K562 (cell line): ENCODE results near the gene LZTR1. TPM values are rescaled to one million over a fixed set of nuclear protein-coding genes. Genes with fewer than 3 reads are reported as not detected.

Experiments
- ATAC-seq: fragments of 200-7000 bp; cut with Tn5 transposase; 3 replicates; pipeline ENCODE4 v1.9.1; 2020; ENCODE audit warnings: moderate library complexity
- BruUV-seq: library from RNA; stranded (reverse); fragments of 400-500 nt; replicated peaks from 2 replicates; lab custom pipeline; 2021; lab: Mats Ljungman, UMichigan
- CTCF ChIA-PET: fragments of 300-600 bp; formaldehyde crosslinking; extraction: SDS; loops from one replicate; lab custom pipeline; 2021; ENCODE audit warnings: low intra/inter-chr PET ratio; lab: Yijun Ruan, JAX
- POLR2A ChIA-PET: fragments of 300-600, 350-650 bp; sonication (Branson Sonifier 250); formaldehyde crosslinking; extraction: SDS; loops from one replicate; lab custom pipeline; 2021; ENCODE audit warnings: antibody characterized with exemption, inconsistent platforms; lab: Yijun Ruan, JAX
- DNase-seq, 4 experiments: peaks; one replicate each; pipeline versions ENCODE4 v3.0.0 to v3.0.0-alpha.2; 2011 to 2018; ENCODE audit warnings: low spot score in 3 of 4, mixed read lengths in 3 of 4; ENCODE audit errors: extremely low read depth in 1 of 4
- FAIRE-seq: peaks from 2 replicates; lab custom pipeline; 2011; peaks lifted over from hg19 to GRCh38; lab: Jason Lieb, UNC
- H2AFZ ChIP-seq: 2 replicates; pipeline ENCODE4 v1.6.0; 2011; ENCODE audit warnings: low read depth, low read length, control low read depth, inconsistent platforms
- H3K27ac ChIP-seq: fragments of 200-600 bp; 3 replicates; pipeline ENCODE4 v1.8.0; 2011; ENCODE audit warnings: low read depth, mild to moderate bottlenecking, control low read depth, inconsistent platforms, low read length, moderate library complexity, mixed read lengths; ENCODE audit errors: extremely low read depth
- H3K27me3 ChIP-seq, 2 experiments: fragments of 300-600 bp in 1 of 2; 2 replicates in 1 of 2; 3 replicates in 1 of 2; pipeline versions ENCODE4 v1.6.0 to v1.8.0; 2011; ENCODE audit warnings: inconsistent platforms in 2 of 2, low read length in 2 of 2, mild to moderate bottlenecking in 1 of 2, mixed read lengths in 1 of 2, moderate library complexity in 1 of 2; ENCODE audit not compliant: control insufficient read depth in 2 of 2, insufficient read depth in 2 of 2
- H3K36me3 ChIP-seq: fragments of 300-600 bp; 3 replicates; pipeline ENCODE4 v1.8.0; 2011; ENCODE audit warnings: mild to moderate bottlenecking, low read length, inconsistent platforms; ENCODE audit not compliant: control insufficient read depth, insufficient read depth
- H3K4me1 ChIP-seq, 2 experiments: fragments of 200-600 bp in 1 of 2; replicated peaks in 1 of 2; 2 replicates in 1 of 2; 3 replicates in 1 of 2; pipeline versions ENCODE4 v1.5.1 to v1.8.0; 2011; ENCODE audit warnings: inconsistent platforms in 2 of 2, low read length in 2 of 2, mild to moderate bottlenecking in 1 of 2, mixed read lengths in 1 of 2, moderate library complexity in 1 of 2; ENCODE audit not compliant: control insufficient read depth in 2 of 2, insufficient read depth in 2 of 2
- H3K4me2 ChIP-seq: 2 replicates; pipeline ENCODE4 v1.6.1; 2011; ENCODE audit warnings: low read length, control low read depth, inconsistent platforms, mixed read lengths; ENCODE audit not compliant: insufficient read depth
- H3K4me3 ChIP-seq: fragments of 200-600 bp; sonication (generic), shearing (Covaris generic); 2 replicates; pipeline ENCODE4 v1.5.1; 2016; ENCODE audit warnings: control low read depth, inconsistent platforms
- H3K79me2 ChIP-seq: fragments of 200-600 bp; 3 replicates; pipeline ENCODE4 v1.8.0; 2011; ENCODE audit warnings: low read length, inconsistent platforms; ENCODE audit not compliant: control insufficient read depth, insufficient read depth
- H3K9ac ChIP-seq, 2 experiments: 2 replicates each; pipeline versions ENCODE4 v1.6.0 to v1.6.1; 2011; ENCODE audit warnings: low read depth in 2 of 2, low read length in 2 of 2, control low read depth in 1 of 2, inconsistent platforms in 1 of 2, mild to moderate bottlenecking in 1 of 2, mixed read lengths in 1 of 2; ENCODE audit not compliant: insufficient read depth in 1 of 2
- H3K9me1 ChIP-seq: one replicate; pipeline ENCODE4 v1.6.0; 2011; ENCODE audit warnings: inconsistent platforms, mild to moderate bottlenecking, low read length, moderate library complexity; ENCODE audit not compliant: control insufficient read depth, insufficient read depth
- H3K9me3 ChIP-seq: replicated peaks from 2 replicates; pipeline ENCODE4 v1.5.1; 2011; ENCODE audit warnings: low read depth, low read length, inconsistent platforms; ENCODE audit not compliant: control insufficient read depth, insufficient read depth
- H4K20me1 ChIP-seq: replicated peaks from 2 replicates; pipeline ENCODE4 v1.6.1; 2011; ENCODE audit warnings: low read length, inconsistent platforms, mixed read lengths; ENCODE audit not compliant: control insufficient read depth, insufficient read depth
- BHLHE40 ChIP-seq: IDR thresholded peaks from 2 replicates; pipeline ENCODE4 v1.6.1; 2011; ENCODE audit warnings: low read length, improper control_type of control experiment
- ETV6 ChIP-seq, 3 experiments: fragments of 150-350 bp in 1 of 3; sonication (generic) in 1 of 3; formaldehyde crosslinking in 1 of 3; IDR thresholded peaks; 2 replicates each; pipeline versions ENCODE4 v1.6.1 to v1.8.0; 2014 to 2022; ENCODE audit warnings: borderline replicate concordance in 2 of 3, low read depth in 2 of 3, antibody characterized with exemption in 1 of 3, low read length in 1 of 3, mild to moderate bottlenecking in 1 of 3, missing genetic modification reagents in 1 of 3
- KDM2B ChIP-seq: fragments of 250-450 bp; sonication (Bioruptor Pico); IDR thresholded peaks from 2 replicates; pipeline ENCODE4 v1.8.0; 2021; ENCODE audit warnings: mild to moderate bottlenecking, moderate library complexity
- KLF10 ChIP-seq: fragments of 250-450 bp; sonication (Bioruptor Pico); IDR thresholded peaks from 2 replicates; pipeline ENCODE4 v1.6.1; 2021; ENCODE audit warnings: matching md5 sums
- MAZ ChIP-seq, 2 experiments: fragments of 450-650 bp in 1 of 2; sonication (generic) in 1 of 2; formaldehyde crosslinking; IDR thresholded peaks in 1 of 2; conservative IDR thresholded peaks in 1 of 2; 2 replicates each; pipeline versions ENCODE4 v1.4.0 to v1.5.0; 2020; ENCODE audit warnings: mild to moderate bottlenecking in 1 of 2, missing genetic modification reagents in 1 of 2
- RERE ChIP-seq: sonication (generic); formaldehyde crosslinking; IDR thresholded peaks from 2 replicates; pipeline ENCODE4 v1.8.0; 2023; ENCODE audit warnings: missing genetic modification reagents, mild to moderate bottlenecking, borderline replicate concordance
- STAG1 ChIP-seq: sonication (generic); formaldehyde crosslinking; IDR thresholded peaks from 2 replicates; pipeline ENCODE4 v1.5.0; 2020; ENCODE audit warnings: missing genetic modification reagents, borderline replicate concordance
- ZNF143 ChIP-seq: sonication (generic); formaldehyde crosslinking; IDR thresholded peaks from 2 replicates; pipeline ENCODE4 v1.9.0; 2022; ENCODE audit warnings: mild to moderate bottlenecking, missing genetic modification reagents
- ZNF740 ChIP-seq, 3 experiments: fragments of 200-800 bp in 1 of 3; sonication (Bioruptor generic) in 1 of 3; sonication (generic) in 1 of 3; formaldehyde crosslinking in 1 of 3; IDR thresholded peaks; 2 replicates each; pipeline versions ENCODE4 v1.6.1 to v1.8.0; 2016 to 2022; ENCODE audit warnings: mild to moderate bottlenecking in 2 of 3, missing compliant biosample characterization in 2 of 3, missing genetic modification characterization in 2 of 3, missing genetic modification reagents in 1 of 3
- WGBS: fragments of 100-300 bp; shearing (Covaris generic); methylation state at CpG from one replicate; pipeline ENCODE4 v1.1.6; 2016; ENCODE audit warnings: low coverage, mixed read lengths; ENCODE audit not compliant: insufficient coverage; ENCODE audit errors: missing lambda C conversion rate; 5-methylcytosine and 5-hydroxymethylcytosine counted together
- in situ Hi-C: fragments of 300-500 bp; cut with MboI; formaldehyde crosslinking; loops from 4 replicates; pipeline ENCODE4 v1.15.0; 2018; ENCODE audit warnings: inconsistent platforms, mixed read lengths
- intact Hi-C: fragments of 100-400 bp; cut with micrococcal nuclease; formaldehyde crosslinking; loops from 2 replicates; pipeline ENCODE4 v1.14.2; 2022
- polyA plus RNA-seq, 8 experiments: library from polyadenylated mRNA; depleted of rRNA in 4 of 8; stranded (reverse) in 5 of 8; unstranded in 3 of 8; fragments of >200 nt; fragmentation: Nextera tagmentation in 2 of 8; fragmentation: Illumina TruSeq in 1 of 8; extraction: Ambion mirVana in 2 of 8; extraction: Trizol in 1 of 8; gene quantifications; 2 replicates each; pipeline versions ENCODE4 v1.2.1 to v1.2.3, GENCODE V29; 2011 to 2014; ENCODE audit warnings: inconsistent platforms in 1 of 8, missing spikeins in 1 of 8
- total RNA-seq, 7 experiments: library from RNA; depleted of rRNA in 6 of 7; stranded (reverse); fragments of >200 nt in 6 of 7; fragmentation: Illumina TruSeq in 2 of 7; extraction: Trizol in 2 of 7; gene quantifications; 2 replicates each; pipeline versions ENCODE4 v1.2.1 to v1.2.3, GENCODE V29; 2011 to 2021; ENCODE audit warnings: low replicate concordance in 1 of 7
- TF ChIP-seq, protein P1 (sequence below): sonication (generic); formaldehyde crosslinking; IDR thresholded peaks from 2 replicates; pipeline ENCODE4 v1.8.0; 2022; ENCODE audit warnings: mild to moderate bottlenecking, missing genetic modification reagents

The LZTR1 gene
- total and polyA plus RNA-seq, 9 of the 15 experiments (the other 6 are each of a cell fraction or from before 2014, with no cell fraction given) = 2.2 to 135 (median 63.0) TPM

DNA sequence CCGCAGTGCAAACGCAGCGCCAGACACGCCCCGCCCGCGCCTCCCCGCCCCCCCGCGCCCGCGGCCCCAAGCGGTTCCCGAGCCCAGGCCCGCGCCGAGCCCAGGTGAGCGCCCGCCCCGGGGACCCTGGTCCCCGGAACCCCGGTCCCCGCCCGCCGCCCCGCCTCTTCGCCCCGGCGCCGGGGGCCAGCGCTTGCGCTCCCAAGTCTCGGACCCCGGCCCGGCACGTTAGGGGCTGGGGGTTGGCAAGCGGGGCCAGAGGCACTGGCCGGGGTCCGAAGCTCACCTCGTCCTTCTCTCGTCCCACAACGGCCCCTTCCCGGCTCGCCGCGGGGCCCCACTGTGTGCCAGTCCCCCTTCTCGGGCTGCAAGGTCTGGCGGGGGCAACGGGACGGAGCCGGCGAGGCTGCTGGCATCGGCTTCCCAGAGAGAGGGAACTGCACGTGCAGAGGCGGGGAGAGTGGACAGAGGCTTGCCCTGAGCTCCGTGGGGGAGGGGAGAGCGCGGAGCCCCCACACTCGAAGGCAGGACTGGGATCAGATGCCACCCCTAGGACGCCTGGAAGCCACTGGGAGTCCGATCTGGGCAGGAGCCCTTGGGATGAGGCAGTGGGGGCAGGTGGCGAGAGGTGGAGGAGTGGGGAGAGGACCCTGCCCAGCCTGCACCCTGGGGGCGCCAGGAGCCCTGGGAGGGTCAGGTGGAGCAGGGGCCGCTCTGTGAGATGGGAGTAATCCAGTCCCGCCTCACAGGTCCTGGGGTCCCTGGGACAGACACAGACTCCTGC lies 16.8 kb upstream of the LZTR1 start:
- ChIA-PET CTCF (interaction anchor here (1.1 kb wide), 1 partner anchor 138 kb away, joined by 5 read pairs; no protein-coding TSS in a partner anchor), POLR2A (interaction anchor here (0.7 to 64.4 kb wide), 6 partner anchors 9 to 858 kb away, joined by 3 to 1556 read pairs (median 6); partner anchors contain the start of genes CRKL and LZTR1)
- in situ Hi-C loops = loop anchor here (25.0 kb wide), 1 partner anchor 172 kb away; no protein-coding TSS in a partner anchor
- Histone ChIP-seq H3K27me3 (peaks cover 11 to 38% of the 10 kb centered on the region in 2 experiments; a peak in 4 of 5 replicates), H3K9me3 (no peaks in the 10 kb centered on the region), H3K4me3 (no peak overlapping the region), H3K27ac (no peak overlapping the region), H4K20me1 (peaks cover 40% of the 10 kb centered on the region), H2AFZ (peak overlapping the region; percentile 6; the same call in 1 of the 2 replicates), H3K36me3 (no peaks in the 10 kb centered on the region), H3K9me1 (no peaks in the 10 kb centered on the region), H3K4me2 (no peak overlapping the region), H3K9ac (peak overlapping the region in 1 of 2 experiments; percentile 79; a peak in 2 of 4 replicates), H3K4me1 (peaks cover 0 to 40% of the 10 kb centered on the region in 2 experiments; a peak in 3 of 5 replicates), H3K79me2 (no peaks in the 10 kb centered on the region)
- FAIRE-seq = no peak
- 16% methylated on average over 59 of the region's 65 CpGs for WGBS
- no peak for ATAC-seq
- DNase-seq = peak in 3 of 4 experiments; percentile 65 to 97 (median 97)
- BruUV-seq = no TSS peak
- intact Hi-C loops = loop anchor here (2.0 kb wide), 1 partner anchor 70 kb away; no protein-coding TSS in a partner anchor
- TF ChIP-seq KDM2B (CRISPR knock-in tag) = peak; percentile 17
- no peak for TF ChIP-seq KLF10
- peak; percentile 87 for TF ChIP-seq BHLHE40
- 0 out of 2 replicates have a peak, but pooled peaks have one; percentile 74 for TF ChIP-seq RERE (CRISPR knock-in tag)
- TF ChIP-seq ZNF740 (CRISPR knock-in tag; IDR thresholded peaks at IDR 0.05) = no peak
- TF ChIP-seq ZNF740 (tag; IDR thresholded peaks at IDR 0.05) = peak in 1 of 2 experiments; percentile 20; a peak in 1 of 4 replicates
- peak; percentile 46; the same call in 1 of the 2 replicates for TF ChIP-seq ZNF143 (CRISPR knock-in tag)
- TF ChIP-seq, protein P1, sequence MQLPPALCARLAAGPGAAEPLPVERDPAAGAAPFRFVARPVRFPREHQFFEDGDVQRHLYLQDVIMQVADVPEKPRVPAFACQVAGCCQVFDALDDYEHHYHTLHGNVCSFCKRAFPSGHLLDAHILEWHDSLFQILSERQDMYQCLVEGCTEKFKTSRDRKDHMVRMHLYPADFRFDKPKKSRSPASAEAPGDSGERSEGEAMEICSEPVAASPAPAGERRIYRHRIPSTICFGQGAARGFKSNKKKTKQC (CRISPR knock-in tag) = 0 out of 2 replicates have a peak, but pooled peaks have one; percentile 59
- peak in 1 of 2 experiments; percentile 39; a peak in 1 of 4 replicates for TF ChIP-seq MAZ (CRISPR knock-in tag; conservative IDR thresholded peaks at IDR 0.05 in 1 of 2, IDR thresholded peaks at IDR 0.05 in 1 of 2)
- TF ChIP-seq STAG1 = peak; percentile 39; the same call in 1 of the 2 replicates
- TF ChIP-seq ETV6 (IDR thresholded peaks at IDR 0.05; ENCODE audit: borderline replicate concordance in 1 of 2, low read depth in 2 of 2, low read length in 1 of 2) = 0 out of 4 replicates have a peak, but pooled peaks of 1 of the 2 experiments have one; percentile 9
- TF ChIP-seq ETV6 (CRISPR knock-in tag; IDR thresholded peaks at IDR 0.05; ENCODE audit: borderline replicate concordance) = no peak
